Measurements from ENCODE around the gene TNIP1. TPM values are rescaled to one million over a fixed set of nuclear protein-coding genes. Genes with fewer than 3 reads are reported as not detected.

TNIP1 gene
- total RNA-seq, 1 donor from 2014 or later, result 63.6 TPM

DNA sequence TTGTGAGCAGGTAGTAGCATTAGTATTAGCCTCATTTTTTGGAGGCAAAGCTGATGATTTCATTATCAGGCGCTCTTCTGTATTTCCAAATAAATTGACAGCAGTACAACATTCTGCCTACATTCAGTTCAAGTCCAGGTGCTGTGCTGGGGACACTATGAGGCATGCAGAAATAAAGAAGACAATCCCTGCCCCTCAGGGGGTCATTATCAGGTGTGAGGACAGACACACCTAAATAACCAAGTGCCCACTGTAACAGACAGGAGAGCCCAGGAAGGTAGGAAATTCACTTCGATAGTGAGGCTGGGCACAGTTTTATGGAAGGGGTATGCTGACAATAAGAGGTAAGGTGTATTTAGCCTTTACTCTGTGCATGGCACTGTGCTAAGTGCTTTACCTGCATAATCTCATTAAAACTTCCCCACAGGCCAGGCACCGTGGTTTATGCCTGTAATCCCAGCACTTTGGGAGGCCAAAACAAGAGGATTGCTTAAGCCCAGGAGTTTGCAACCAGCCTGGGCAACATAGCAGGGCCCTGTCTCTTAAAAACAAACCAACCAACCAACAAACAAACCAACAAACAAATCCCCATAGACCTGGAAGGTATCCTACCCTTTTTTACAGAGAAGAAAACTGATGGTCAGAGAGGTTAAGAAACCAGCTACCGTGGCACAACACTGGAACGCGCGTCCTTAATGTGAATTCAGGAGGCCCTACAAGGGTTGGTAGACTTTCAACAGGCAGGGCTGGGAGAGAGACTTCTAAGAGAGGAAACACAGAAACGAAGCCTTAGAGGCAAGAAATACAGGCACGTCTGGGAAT lies 77.9 kb downstream of the TNIP1 start:
- H3K9me3 Mint-ChIP-seq, result no peaks in the 10 kb centered on the region
- H3K4me1 Mint-ChIP-seq (ENCODE audit: unreplicated experiment), result peaks cover 12% of the 10 kb centered on the region
- no peak overlapping the region for H3K27ac Mint-ChIP-seq
- H3K36me3 Mint-ChIP-seq, result no peaks in the 10 kb centered on the region
- no peak for TF ChIP-seq CTCF (conservative IDR thresholded peaks at IDR 0.05)
- H3K27me3 Mint-ChIP-seq, result peaks cover 3% of the 10 kb centered on the region
- no peak overlapping the region for H3K4me3 Mint-ChIP-seq
- DNase-seq (ENCODE audit: extremely low spot score, unreplicated experiment), result no peak

DNA sequence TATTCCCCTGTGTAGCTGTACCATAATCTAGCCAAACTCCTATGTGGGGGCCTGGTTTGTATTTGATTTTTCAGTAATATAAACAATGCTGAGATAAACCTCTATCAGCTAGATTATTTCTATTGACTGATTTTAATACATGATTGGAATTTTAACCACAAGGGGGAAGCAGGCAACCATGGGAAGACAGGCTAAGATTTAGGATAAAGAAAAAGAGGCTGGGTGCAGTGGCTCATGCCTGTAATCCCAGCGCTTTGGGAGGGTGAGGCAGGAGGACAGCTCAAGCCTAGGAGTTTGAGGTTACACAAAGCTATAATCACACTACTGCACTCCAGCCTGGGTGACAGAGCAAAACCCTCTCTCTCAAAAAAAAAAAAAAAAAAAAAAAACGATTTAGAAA lies 78.6 kb downstream of the TNIP1 start:
- Mint-ChIP-seq H3K4me1 (ENCODE audit: unreplicated experiment) (peaks cover 12% of the 10 kb centered on the region), H3K9me3 (no peaks in the 10 kb centered on the region), H3K27ac (no peak overlapping the region), H3K4me3 (no peak overlapping the region), H3K36me3 (no peaks in the 10 kb centered on the region), H3K27me3 (peaks cover 3% of the 10 kb centered on the region)
- peak; percentile 68 for TF ChIP-seq CTCF (conservative IDR thresholded peaks at IDR 0.05)
- DNase-seq (ENCODE audit: extremely low spot score, unreplicated experiment), result no peak

GRCh38 chr5:151001436-151001835 lies 79.4 kb downstream of the TNIP1 start:
- no peak overlapping the region for H3K4me3 Mint-ChIP-seq

GRCh38 chr5:150999704-151000442 lies 81.0 kb downstream of the TNIP1 start:
- Mint-ChIP-seq H3K9me3 (no peaks in the 10 kb centered on the region), H3K27me3 (peaks cover 3% of the 10 kb centered on the region), H3K27ac (no peak overlapping the region), H3K36me3 (no peaks in the 10 kb centered on the region), H3K4me3 (no peak overlapping the region), H3K4me1 (ENCODE audit: unreplicated experiment) (peaks cover 7% of the 10 kb centered on the region)
- no peak for TF ChIP-seq CTCF (conservative IDR thresholded peaks at IDR 0.05)
- peak; percentile 40 for DNase-seq (ENCODE audit: extremely low spot score, unreplicated experiment)

More at GRCh38 chr5:151001436-151001835, 79.4 kb downstream of the TNIP1 start:
- DNase-seq (ENCODE audit: extremely low spot score, unreplicated experiment), result peak; percentile 22
- Mint-ChIP-seq H3K27me3 (peaks cover 3% of the 10 kb centered on the region), H3K27ac (no peak overlapping the region), H3K36me3 (no peaks in the 10 kb centered on the region), H3K4me1 (ENCODE audit: unreplicated experiment) (peaks cover 10% of the 10 kb centered on the region), H3K9me3 (no peaks in the 10 kb centered on the region)
- TF ChIP-seq CTCF (conservative IDR thresholded peaks at IDR 0.05), result no peak

DNA sequence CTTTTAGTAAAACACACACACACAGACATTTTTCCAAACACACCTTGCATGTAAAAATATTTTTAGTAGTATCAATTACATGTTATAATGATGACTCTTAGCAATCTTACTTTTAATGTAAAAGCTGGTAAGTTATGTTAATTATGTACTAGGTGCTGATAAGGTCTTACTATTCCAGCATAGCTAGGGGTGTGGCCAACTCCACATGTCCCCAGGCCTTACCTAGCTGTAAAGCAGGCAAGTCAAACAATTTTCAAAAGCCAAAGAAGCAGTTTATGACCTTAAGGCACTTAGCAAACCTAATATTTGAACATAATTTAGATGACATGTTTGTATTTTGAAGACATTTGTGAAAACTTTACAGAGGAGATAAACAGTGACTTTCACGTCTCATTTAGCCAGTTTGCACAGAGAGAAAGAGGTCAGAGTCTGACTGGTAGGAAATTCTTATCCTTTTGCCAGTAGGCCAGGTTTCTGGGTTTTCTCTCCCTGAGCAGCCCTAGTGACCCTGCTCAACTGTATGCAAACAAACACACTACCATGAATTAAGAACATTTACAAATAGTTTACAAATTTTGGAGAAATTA lies 86.9 kb downstream of the TNIP1 start:
- no peak overlapping the region for H3K27ac Mint-ChIP-seq

More for the DNA sequence above, 86.9 kb downstream of the TNIP1 start:
- Mint-ChIP-seq H3K27me3 (peaks cover 4% of the 10 kb centered on the region), H3K4me1 (ENCODE audit: unreplicated experiment) (no peaks in the 10 kb centered on the region), H3K4me3 (no peak overlapping the region), H3K9me3 (peaks cover 3% of the 10 kb centered on the region), H3K36me3 (no peaks in the 10 kb centered on the region)
- no peak for DNase-seq (ENCODE audit: extremely low spot score, unreplicated experiment)
- no peak for TF ChIP-seq CTCF (conservative IDR thresholded peaks at IDR 0.05)

All from type B pancreatic cell (in vitro differentiated cells).